Suprapubic skin (tissue), 4 donors: ENCODE data around the gene MAP2K6. TPM values are rescaled to one million over a fixed set of nuclear protein-coding genes. Genes with fewer than 3 reads are reported as not detected.

Experiments
- DNase-seq, 2 donors: peaks; one replicate each; pipeline ENCODE4 v3.0.0-alpha.2; 2019; ENCODE audit warnings: low spot score in 2 of 2
- H3K27ac ChIP-seq: fragments of 200-600 bp; sonication (generic); one replicate; pipeline ENCODE4 v1.5.1; 2019
- H3K27me3 ChIP-seq: fragments of 200-600 bp; sonication (generic); one replicate; pipeline ENCODE4 v1.5.1; 2019
- H3K36me3 ChIP-seq: fragments of 200-600 bp; sonication (generic); one replicate; pipeline ENCODE4 v1.5.1; 2019
- H3K4me1 ChIP-seq: fragments of 200-600 bp; sonication (generic); one replicate; pipeline ENCODE4 v1.5.1; 2019
- H3K4me3 ChIP-seq: fragments of 200-600 bp; sonication (generic); one replicate; pipeline ENCODE4 v1.5.1; 2019; ENCODE audit warnings: mild to moderate bottlenecking
- H3K9me3 ChIP-seq: fragments of 200-600 bp; sonication (generic); one replicate; pipeline ENCODE4 v1.5.1; 2019
- CTCF ChIP-seq, 2 donors: fragments of 200-600 bp in 1 of 2; fragments of 450-650 bp in 1 of 2; sonication (generic) in 1 of 2; IDR thresholded peaks; one replicate each; pipeline ENCODE4 v1.5.1; 2016 to 2019; ENCODE audit warnings: antibody characterized with exemption in 2 of 2, mild to moderate bottlenecking in 1 of 2, moderate library complexity in 1 of 2
- EP300 ChIP-seq: sonication (generic); formaldehyde crosslinking; IDR thresholded peaks from one replicate; pipeline ENCODE4 v1.6.1; 2017; ENCODE audit warnings: antibody characterized with exemption
- POLR2A ChIP-seq, 2 donors: fragments of 450-650 bp; IDR thresholded peaks; one replicate each; pipeline ENCODE4 v1.6.1; 2017; ENCODE audit warnings: antibody characterized with exemption in 2 of 2, mild to moderate bottlenecking in 2 of 2, moderate library complexity in 2 of 2
- POLR2AphosphoS5 ChIP-seq, 3 donors: sonication (generic); formaldehyde crosslinking; IDR thresholded peaks; one replicate each; pipeline ENCODE4 v1.6.1; 2017; ENCODE audit warnings: antibody characterized with exemption in 3 of 3
- WGBS: methylation state at CpG from one replicate; pipeline ENCODE4 v1.1.5; 2018; 5-methylcytosine and 5-hydroxymethylcytosine counted together
- total RNA-seq, 4 donors: library from RNA; depleted of rRNA; stranded (reverse); fragments of >200 nt; gene quantifications; one replicate each; pipeline ENCODE4 v1.1.0, GENCODE V29; 2016

MAP2K6 gene
- total RNA-seq, 4 donors from 2014 or later = 2.4 to 6.3 (median 3.9) TPM

GRCh38 chr17:69572747-69573146 is 158.2 kb downstream of the MAP2K6 start:
- Histone ChIP-seq H3K27ac (no peak overlapping the region), H3K4me1 (peaks cover 15% of the 10 kb centered on the region), H3K4me3 (no peak overlapping the region), H3K9me3 (no peaks in the 10 kb centered on the region), H3K27me3 (no peaks in the 10 kb centered on the region), H3K36me3 (no peaks in the 10 kb centered on the region)
- WGBS = 88% methylated on average over 3 of the region's 3 CpGs
- DNase-seq = no peak
- TF ChIP-seq POLR2A (IDR thresholded peaks at IDR 0.05) = no peak
- no peak for TF ChIP-seq EP300
- TF ChIP-seq POLR2AphosphoS5 (IDR thresholded peaks at IDR 0.05) = no peak
- TF ChIP-seq CTCF (IDR thresholded peaks at IDR 0.05) = no peak

GRCh38 chr17:69573396-69573795 is 158.9 kb downstream of the MAP2K6 start:
- H3K36me3 ChIP-seq = no peaks in the 10 kb centered on the region
- WGBS = 88% methylated on average over 2 of the region's 2 CpGs
- no peak for DNase-seq

GRCh38 chr17:69574257-69575197 is 160.0 kb downstream of the MAP2K6 start:
- Histone ChIP-seq H3K4me3 (no peak overlapping the region), H3K36me3 (no peaks in the 10 kb centered on the region), H3K27me3 (no peaks in the 10 kb centered on the region), H3K4me1 (peaks cover 6% of the 10 kb centered on the region), H3K27ac (no peak overlapping the region), H3K9me3 (no peaks in the 10 kb centered on the region)
- DNase-seq = no peak
- 82% methylated on average over 10 of the region's 10 CpGs for WGBS
- no peak for TF ChIP-seq POLR2AphosphoS5 (IDR thresholded peaks at IDR 0.05)
- no peak for TF ChIP-seq POLR2A (IDR thresholded peaks at IDR 0.05)
- TF ChIP-seq CTCF (IDR thresholded peaks at IDR 0.05) = no peak
- TF ChIP-seq EP300 = no peak

More at GRCh38 chr17:69573396-69573795, 158.9 kb downstream of the MAP2K6 start:
- Histone ChIP-seq H3K27ac (no peak overlapping the region), H3K9me3 (no peaks in the 10 kb centered on the region), H3K27me3 (no peaks in the 10 kb centered on the region), H3K4me1 (peaks cover 15% of the 10 kb centered on the region), H3K4me3 (no peak overlapping the region)
- TF ChIP-seq POLR2A (IDR thresholded peaks at IDR 0.05) (no peak), EP300 (no peak), CTCF (IDR thresholded peaks at IDR 0.05) (no peak), POLR2AphosphoS5 (IDR thresholded peaks at IDR 0.05) (no peak)

- H3K9me3 ChIP-seq = no peaks in the 10 kb centered on the region
- TF ChIP-seq CTCF (IDR thresholded peaks at IDR 0.05) (no peak), EP300 (no peak), POLR2A (IDR thresholded peaks at IDR 0.05) (no peak), POLR2AphosphoS5 (IDR thresholded peaks at IDR 0.05) (no peak)
- H3K36me3 ChIP-seq = no peaks in the 10 kb centered on the region
- H3K27ac ChIP-seq = no peak overlapping the region
- H3K4me3 ChIP-seq = no peak overlapping the region
- H3K4me1 ChIP-seq = peaks cover 5% of the 10 kb centered on the region
- DNase-seq = no peak
- H3K27me3 ChIP-seq = no peaks in the 10 kb centered on the region
- WGBS = 19% methylated on average over 2 of the region's 2 CpGs
These were observed 160.9 kb downstream of the MAP2K6 start for GRCh38 chr17:69575346-69575761.

- peaks cover 4% of the 10 kb centered on the region for H3K27me3 ChIP-seq
- H3K4me1 ChIP-seq = peaks cover 5% of the 10 kb centered on the region
- no peaks in the 10 kb centered on the region for H3K36me3 ChIP-seq
- no peaks in the 10 kb centered on the region for H3K9me3 ChIP-seq
- DNase-seq = no peak
- H3K27ac ChIP-seq = no peak overlapping the region
- no peak for TF ChIP-seq CTCF (IDR thresholded peaks at IDR 0.05)
- no peak overlapping the region for H3K4me3 ChIP-seq
- 95% methylated on average over 7 of the region's 7 CpGs for WGBS
These were observed 162.6 kb downstream of the MAP2K6 start for GRCh38 chr17:69577098-69577497.
